ENCODE data around the gene C1GALT1. TPM values are rescaled to one million over a fixed set of nuclear protein-coding genes. Genes with fewer than 3 reads are reported as not detected.

C1GALT1 gene
- total RNA-seq, 1 experiment from 2014 or later: 97.0 TPM

- Mint-ChIP-seq H3K36me3 (ENCODE audit: insufficient read depth, unreplicated experiment) (peaks cover 35% of the 10 kb centered on the region), H3K9me3 (ENCODE audit: low read depth, unreplicated experiment) (no peaks in the 10 kb centered on the region), H3K27ac (ENCODE audit: unreplicated experiment) (peak overlapping the region; percentile 57), H3K4me3 (ENCODE audit: low read depth, unreplicated experiment) (peak overlapping the region; percentile 90), H3K4me1 (ENCODE audit: low read depth, unreplicated experiment) (peaks cover 39% of the 10 kb centered on the region), H3K27me3 (ENCODE audit: unreplicated experiment) (no peaks in the 10 kb centered on the region)
- no peak for TF ChIP-seq CTCF (IDR thresholded peaks at IDR 0.05; ENCODE audit: unreplicated experiment)
- CTCF ChIA-PET: interaction anchor here (0.7 to 2.2 kb wide), 4 partner anchors 80 to 269 kb away, joined by 6 to 15 read pairs (median 7); no protein-coding TSS in a partner anchor
- intact Hi-C loops (cut with micrococcal nuclease; ENCODE audit: unreplicated experiment): loop anchor here (2.0 to 10.0 kb wide), 4 partner anchors 234 to 382 kb away; partner anchors contain the start of gene MIOS
- DNase-seq: peak; percentile 81
- BruUV-seq (replicated peaks): no TSS peak
Measured at GRCh38 chr7:7183061-7183837, 905 bp downstream of the C1GALT1 start.

GRCh38 chr7:7183838-7184463 lies 1.6 kb downstream of the C1GALT1 start:
- TSS peak; percentile 43 for BruUV-seq (replicated peaks)
- peaks cover 35% of the 10 kb centered on the region for H3K36me3 Mint-ChIP-seq (ENCODE audit: insufficient read depth, unreplicated experiment)

DNA sequence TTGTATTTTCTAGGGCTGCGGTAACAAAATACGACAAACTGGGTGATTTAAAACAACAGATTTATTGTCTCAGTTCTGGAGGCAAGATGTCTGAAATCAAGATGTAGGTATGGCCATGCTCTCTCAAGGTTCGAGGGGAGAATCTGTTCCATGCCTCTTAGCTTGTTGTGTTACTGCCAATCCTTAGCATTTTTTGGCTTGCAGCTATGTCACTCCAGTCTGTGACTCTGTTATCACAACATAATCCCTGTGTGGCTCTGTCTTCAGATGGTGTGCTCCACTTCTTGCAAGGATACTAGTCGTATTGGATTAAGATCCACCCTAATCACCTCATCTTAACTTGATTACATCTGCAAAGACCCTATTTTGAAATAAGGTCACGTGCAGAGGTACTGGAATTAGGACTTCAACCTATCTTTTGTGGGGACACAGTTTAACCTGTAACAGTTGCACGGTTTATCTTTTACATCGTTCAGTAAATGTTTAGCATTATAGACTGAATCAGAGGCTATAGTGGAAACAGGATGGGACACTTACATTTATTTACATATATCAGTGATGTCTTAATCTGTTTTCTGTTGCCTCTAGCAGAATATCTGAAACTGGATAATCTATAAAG lies 3.1 kb downstream of the C1GALT1 start:
- no peak overlapping the region for H3K27ac Mint-ChIP-seq (ENCODE audit: unreplicated experiment)

More at GRCh38 chr7:7183838-7184463, 1.6 kb downstream of the C1GALT1 start:
- Mint-ChIP-seq H3K4me1 (ENCODE audit: low read depth, unreplicated experiment) (peaks cover 32% of the 10 kb centered on the region), H3K9me3 (ENCODE audit: low read depth, unreplicated experiment) (no peaks in the 10 kb centered on the region), H3K4me3 (ENCODE audit: low read depth, unreplicated experiment) (peak overlapping the region; percentile 90), H3K27me3 (ENCODE audit: unreplicated experiment) (no peaks in the 10 kb centered on the region), H3K27ac (ENCODE audit: unreplicated experiment) (peak overlapping the region; percentile 57)
- TF ChIP-seq CTCF (IDR thresholded peaks at IDR 0.05; ENCODE audit: unreplicated experiment): no peak
- CTCF ChIA-PET: interaction anchor here (0.6 to 1.6 kb wide), 3 partner anchors 75 to 233 kb away, joined by 5 to 7 read pairs (median 7); no protein-coding TSS in a partner anchor
- DNase-seq: no peak
- intact Hi-C loops (cut with micrococcal nuclease; ENCODE audit: unreplicated experiment): loop anchor here (2.0 to 10.0 kb wide), 4 partner anchors 233 to 381 kb away; partner anchors contain the start of gene MIOS

More for the DNA sequence above, 3.1 kb downstream of the C1GALT1 start:
- CTCF ChIA-PET: no interaction called here
- intact Hi-C loops (cut with micrococcal nuclease; ENCODE audit: unreplicated experiment): loop anchor here (10.0 kb wide), 2 partner anchors 329 to 379 kb away; partner anchors contain the start of gene MIOS
- Mint-ChIP-seq H3K27me3 (ENCODE audit: unreplicated experiment) (no peaks in the 10 kb centered on the region), H3K36me3 (ENCODE audit: insufficient read depth, unreplicated experiment) (peaks cover 35% of the 10 kb centered on the region), H3K4me1 (ENCODE audit: low read depth, unreplicated experiment) (peaks cover 27% of the 10 kb centered on the region), H3K4me3 (ENCODE audit: low read depth, unreplicated experiment) (peak overlapping the region; percentile 90), H3K9me3 (ENCODE audit: low read depth, unreplicated experiment) (no peaks in the 10 kb centered on the region)
- no peak for DNase-seq
- TF ChIP-seq CTCF (IDR thresholded peaks at IDR 0.05; ENCODE audit: unreplicated experiment): no peak
- BruUV-seq (replicated peaks): no TSS peak

Measured in Calu3 (cell line).